Retinal pigment epithelial cell (primary cell): ENCODE results near the gene KCNC3.

Source experiments
- DNase-seq: peaks from one replicate; pipeline ENCODE4 v3.0.0-alpha.2; 2010; ENCODE audit warnings: low read depth
- H3K4me3 ChIP-seq: 2 replicates; pipeline ENCODE4 v1.5.1; 2011; ENCODE audit warnings: mild to moderate bottlenecking, low read length, control low read depth, moderate library complexity
- CTCF ChIP-seq: conservative IDR thresholded peaks from 2 replicates; pipeline ENCODE4 v1.5.1; 2011; ENCODE audit warnings: low read depth, low read length, control low read depth, inconsistent platforms

KCNC3 gene

DNA sequence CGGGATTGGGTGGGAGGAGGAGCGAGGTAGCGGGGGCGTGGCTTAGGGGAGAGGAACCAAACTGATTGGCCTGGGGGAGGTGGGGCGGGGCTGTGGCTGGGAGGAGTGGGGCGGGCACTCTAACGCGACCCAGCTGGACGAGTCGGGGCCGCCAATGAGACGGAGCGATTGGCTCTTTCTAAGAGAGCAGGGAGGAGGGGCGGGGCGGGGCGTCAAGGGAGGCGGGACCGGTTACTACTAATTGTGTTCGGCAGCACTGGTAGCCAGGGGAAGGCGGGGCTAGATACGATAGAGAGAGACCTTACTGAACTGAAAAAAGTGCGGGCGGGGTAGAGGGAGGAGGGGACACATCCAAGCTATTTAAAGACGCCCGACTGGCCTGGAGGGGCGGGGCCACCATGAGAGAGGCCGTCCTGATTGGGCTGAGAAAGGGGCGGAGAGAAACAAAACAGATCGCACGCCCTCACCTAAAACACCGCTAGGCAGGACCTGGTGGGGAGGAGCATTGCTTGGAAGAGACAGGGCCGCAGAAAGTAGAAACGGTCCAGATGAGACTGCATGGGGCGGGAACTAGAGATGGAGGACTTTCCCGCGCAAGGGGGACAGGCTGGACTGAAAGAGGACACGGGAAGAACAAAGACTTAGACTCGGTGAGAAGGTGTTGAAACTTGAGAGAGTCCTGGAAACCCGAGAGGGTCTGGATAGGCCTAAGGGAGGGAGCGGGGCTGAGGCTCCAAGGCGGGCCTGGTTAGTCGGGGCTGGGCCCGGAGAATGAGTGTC is at the start of gene KCNC3:
Gene KCNC3 (minus strand): TSS at position 232 of the 780 bp plus-strand sequence. CDS start 295 bp downstream, outside the sequence.
- no peak for TF ChIP-seq CTCF
- peak; percentile 90 for DNase-seq
- H3K4me3 ChIP-seq = peak within 1 kb of the TSS; percentile 26

DNA sequence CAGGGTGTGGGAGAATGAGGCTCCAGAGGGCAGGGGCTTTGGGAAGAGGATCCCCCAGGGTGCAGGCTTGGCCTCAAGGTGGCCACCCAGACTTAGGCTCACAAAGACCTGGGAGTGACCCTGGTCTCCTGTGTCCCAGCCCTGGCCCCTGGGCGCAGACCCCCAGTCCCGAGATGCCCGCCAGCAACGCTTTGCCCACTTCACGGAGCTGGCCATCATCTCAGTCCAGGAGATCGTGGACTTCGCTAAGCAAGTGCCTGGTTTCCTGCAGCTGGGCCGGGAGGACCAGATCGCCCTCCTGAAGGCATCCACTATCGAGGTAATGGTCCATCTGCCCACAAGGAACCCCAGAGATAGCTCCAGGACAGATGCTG is 49.7 kb upstream of the KCNC3 start:
- DNase-seq = no peak
- no peak overlapping the region for H3K4me3 ChIP-seq
- TF ChIP-seq CTCF = no peak

GRCh38 chr19:50378169-50378862 is 49.1 kb upstream of the KCNC3 start:
- no peak for TF ChIP-seq CTCF
- no peak overlapping the region for H3K4me3 ChIP-seq
- no peak for DNase-seq

DNA sequence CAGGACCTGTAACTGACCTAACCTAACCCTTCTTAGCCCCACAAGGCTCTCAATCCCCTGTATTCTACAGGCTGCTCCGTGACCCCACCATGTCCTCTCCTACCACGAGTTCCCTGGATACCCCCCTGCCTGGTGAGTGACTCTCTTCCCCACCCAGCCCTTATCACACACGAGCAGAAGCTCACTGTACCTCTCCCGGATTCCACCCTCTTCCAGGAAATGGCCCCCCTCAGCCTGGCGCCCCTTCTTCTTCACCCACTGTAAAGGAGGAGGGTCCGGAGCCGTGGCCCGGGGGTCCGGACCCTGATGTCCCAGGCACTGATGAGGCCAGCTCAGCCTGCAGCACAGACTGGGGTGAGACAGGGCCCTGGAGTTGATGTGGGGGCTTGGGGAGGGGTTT is 48.3 kb upstream of the KCNC3 start:
- TF ChIP-seq CTCF = no peak
- no peak overlapping the region for H3K4me3 ChIP-seq
- DNase-seq = no peak

GRCh38 chr19:50377051-50377461 is 47.9 kb upstream of the KCNC3 start:
- DNase-seq = no peak
- H3K4me3 ChIP-seq = peak overlapping the region; percentile 25
- TF ChIP-seq CTCF = no peak

- DNase-seq = peak; percentile 91
- no peak for TF ChIP-seq CTCF
These were observed 47.2 kb upstream of the KCNC3 start, which contains the start of gene NR1H2 for GRCh38 chr19:50376166-50377050. NR1H2 (plus strand) TSS chr19:50376457; CDS start chr19:50377606, 1,149 bp downstream.

More at GRCh38 chr19:50376166-50377050, 47.2 kb upstream of the KCNC3 start, which contains the start of gene NR1H2:
- H3K4me3 ChIP-seq = peak within 1 kb of the TSS; percentile 93
